D721Med (cell line): Measurements from ENCODE around the gene PSMA7.
"Not testable (repeated sequence)": the region's sequence is repeated elsewhere in the genome, so short reads cannot be mapped to it uniquely, and the experiment has no call there.

Experiments
- DNase-seq: peaks from one replicate; pipeline ENCODE4 v3.0.0; 2011; ENCODE audit warnings: low spot score; ENCODE audit not compliant: insufficient read length
- FAIRE-seq: peaks from 2 replicates; lab custom pipeline; 2011; peaks lifted over from hg19 to GRCh38; lab: Jason Lieb, UNC
- CTCF ChIP-seq: IDR thresholded peaks from 2 replicates; pipeline ENCODE4 v1.5.1; 2012; ENCODE audit warnings: mild to moderate bottlenecking, control low read depth; ENCODE audit not compliant: insufficient read depth; ENCODE audit errors: missing control alignments

Gene PSMA7

GRCh38 chr20:62118113-62119043, 24.8 kb downstream of the PSMA7 start:
- TF ChIP-seq CTCF, result no peak
- no peak for DNase-seq
- no peak for FAIRE-seq

GRCh38 chr20:62117658-62118057, 25.5 kb downstream of the PSMA7 start:
- FAIRE-seq (no peak), DNase-seq (no peak)
- no peak for TF ChIP-seq CTCF

GRCh38 chr20:62117362-62117646, 25.9 kb downstream of the PSMA7 start:
- FAIRE-seq (no peak), DNase-seq (no peak)
- no peak for TF ChIP-seq CTCF

DNA sequence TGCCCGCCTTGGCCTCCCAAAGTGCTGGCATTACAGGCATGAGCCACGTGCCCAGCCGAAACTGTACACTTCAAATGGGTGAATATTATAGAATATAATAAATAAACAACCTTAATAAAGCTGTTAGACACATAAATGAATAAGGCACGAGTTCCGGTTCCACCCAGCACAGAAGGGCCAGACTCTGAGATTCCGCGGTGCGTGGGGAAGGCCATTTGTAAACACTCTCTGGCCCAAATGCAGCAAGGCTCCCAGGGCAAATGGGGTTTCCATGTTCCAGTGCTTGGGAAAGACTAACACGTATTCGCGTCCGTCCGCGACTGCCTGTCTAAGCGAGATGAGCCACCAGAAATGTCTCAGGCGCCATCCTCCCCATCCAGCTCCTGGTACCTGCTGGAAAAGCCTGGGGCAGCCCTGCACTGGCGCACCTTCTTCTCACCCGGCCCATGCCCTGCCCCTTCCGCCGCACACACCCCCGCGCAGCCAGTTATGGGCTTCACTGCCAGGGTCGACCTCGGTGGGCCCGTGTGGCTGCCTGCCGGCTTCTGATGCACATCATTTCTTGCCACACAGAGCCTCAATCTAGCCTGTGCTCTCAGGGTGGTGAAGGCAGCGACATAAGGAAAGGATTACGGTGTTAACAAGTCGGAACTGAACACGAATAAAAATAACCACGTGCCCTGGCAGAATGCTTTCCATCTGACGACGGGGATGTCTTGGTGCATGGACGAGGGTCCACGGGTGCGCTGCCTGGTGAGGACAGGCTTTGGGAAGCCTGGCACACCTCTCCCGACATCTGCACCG, 26.4 kb downstream of the PSMA7 start:
- no peak for TF ChIP-seq CTCF
- DNase-seq, result no peak
- FAIRE-seq, result no peak

- not testable (repeated sequence) for FAIRE-seq, DNase-seq
Observed at GRCh38 chr20:62115800-62116407, 27.3 kb downstream of the PSMA7 start.

DNA sequence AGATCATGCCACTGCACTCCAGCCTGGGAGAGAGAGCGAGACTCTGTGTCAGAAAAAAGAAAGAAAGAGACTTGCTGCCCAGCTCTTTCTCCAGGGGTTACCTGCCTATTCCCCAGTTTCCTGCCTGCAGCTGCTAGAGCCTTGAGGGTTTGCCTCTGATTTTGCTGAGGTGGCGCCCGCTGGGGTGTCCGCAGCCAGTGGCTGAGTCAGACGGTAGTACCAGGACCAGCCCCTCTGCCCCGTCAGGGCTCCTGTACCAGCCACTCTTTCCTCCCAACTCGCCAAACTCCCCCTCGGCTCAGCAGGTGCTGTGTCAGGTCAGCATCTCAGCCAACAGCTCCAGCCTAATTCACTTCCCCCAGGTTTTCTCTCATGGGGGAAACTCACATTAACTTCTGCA, 28.3 kb downstream of the PSMA7 start:
- TF ChIP-seq CTCF, result no peak
- DNase-seq (no peak), FAIRE-seq (no peak)

GRCh38 chr20:62112368-62112767, 30.8 kb downstream of the PSMA7 start:
- DNase-seq (no peak), FAIRE-seq (no peak)
- no peak for TF ChIP-seq CTCF
